Measurements from ENCODE around the gene PCDHGC3. TPM values are rescaled to one million over a fixed set of nuclear protein-coding genes. Genes with fewer than 3 reads are reported as not detected.

Gene PCDHGC3
- total RNA-seq, 1 experiment from 2014 or later: 29.1 TPM

GRCh38 chr5:141524604-141525597 is 49.1 kb downstream of the PCDHGC3 start (continued):
- TF ChIP-seq AR (CRISPR knock-in tag; IDR thresholded peaks at IDR 0.05): no peak
- 0 out of 2 replicates have a peak, but pooled peaks have one; percentile 13 for TF ChIP-seq ETV6 (CRISPR knock-in tag; IDR thresholded peaks at IDR 0.05)
- TF ChIP-seq EMX1 (CRISPR knock-in tag; IDR thresholded peaks at IDR 0.05): no peak
- no peak for TF ChIP-seq NFYB (CRISPR knock-in tag; conservative IDR thresholded peaks at IDR 0.05; ENCODE audit: low read depth)
- peak; percentile 91; the same call in 1 of the 2 replicates for TF ChIP-seq TEAD1 (CRISPR knock-in tag; IDR thresholded peaks at IDR 0.05)
- peak; percentile 68; the same call in 1 of the 2 replicates for TF ChIP-seq TP53 (CRISPR knock-in tag; IDR thresholded peaks at IDR 0.05)
- TF ChIP-seq E2F4 (CRISPR knock-in tag; IDR thresholded peaks at IDR 0.05; ENCODE audit: borderline replicate concordance, low read depth): no peak
- no peak for TF ChIP-seq PRRX2 (CRISPR knock-in tag; IDR thresholded peaks at IDR 0.05)
- TF ChIP-seq SP1 (CRISPR knock-in tag; conservative IDR thresholded peaks at IDR 0.05): peak; percentile 72
- TF ChIP-seq USF2 (CRISPR knock-in tag; IDR thresholded peaks at IDR 0.05): 0 out of 2 replicates have a peak, but pooled peaks have one; percentile 29
- 0 out of 2 replicates have a peak, but pooled peaks have one; percentile 70 for TF ChIP-seq NR3C1 (CRISPR knock-in tag; conservative IDR thresholded peaks at IDR 0.05; ENCODE audit: low read depth)
- no peak for TF ChIP-seq ZNF425 (CRISPR knock-in tag; conservative IDR thresholded peaks at IDR 0.05)
- 0 out of 2 replicates have a peak, but pooled peaks have one; percentile 41 for TF ChIP-seq FOXK1 (CRISPR knock-in tag; IDR thresholded peaks at IDR 0.05)
- no peak for TF ChIP-seq CDX4 (CRISPR knock-in tag; IDR thresholded peaks at IDR 0.05; ENCODE audit: borderline replicate concordance)
- no peak for TF ChIP-seq STAT6 (CRISPR knock-in tag; conservative IDR thresholded peaks at IDR 0.05; ENCODE audit: low read depth)
- no peak for TF ChIP-seq OVOL2 (CRISPR knock-in tag; IDR thresholded peaks at IDR 0.05; ENCODE audit: borderline replicate concordance)
- TF ChIP-seq AFF4 (CRISPR knock-in tag; IDR thresholded peaks at IDR 0.05; ENCODE audit: borderline replicate concordance): peak; percentile 77; the same call in 1 of the 2 replicates
- no peak for TF ChIP-seq SOX15 (CRISPR knock-in tag; IDR thresholded peaks at IDR 0.05)
- TF ChIP-seq ZBTB21 (CRISPR knock-in tag; IDR thresholded peaks at IDR 0.05; ENCODE audit: borderline replicate concordance): peak; percentile 88; the same call in 1 of the 2 replicates
- no peak; the same call in 1 of the 2 replicates for TF ChIP-seq ZNF121 (CRISPR knock-in tag; IDR thresholded peaks at IDR 0.05)
- no peak for TF ChIP-seq GABPB1 (CRISPR knock-in tag; IDR thresholded peaks at IDR 0.05)
- TF ChIP-seq SMAD3 (CRISPR knock-in tag; IDR thresholded peaks at IDR 0.05; ENCODE audit: borderline replicate concordance): no peak
- no peak for TF ChIP-seq GRHL2 (CRISPR knock-in tag; IDR thresholded peaks at IDR 0.05; ENCODE audit: insufficient replicate concordance, severe bottlenecking)

Measured in WTC11 (cell line).